NCI-H524 (cell line): Measurements from ENCODE around the gene ELAC2.

ENCODE experiments used
- DNase-seq, 2 experiments: peaks; one replicate each; lab custom pipeline; 2025; lab: John Stamatoyannopoulos, UW

ELAC2 gene

DNA sequence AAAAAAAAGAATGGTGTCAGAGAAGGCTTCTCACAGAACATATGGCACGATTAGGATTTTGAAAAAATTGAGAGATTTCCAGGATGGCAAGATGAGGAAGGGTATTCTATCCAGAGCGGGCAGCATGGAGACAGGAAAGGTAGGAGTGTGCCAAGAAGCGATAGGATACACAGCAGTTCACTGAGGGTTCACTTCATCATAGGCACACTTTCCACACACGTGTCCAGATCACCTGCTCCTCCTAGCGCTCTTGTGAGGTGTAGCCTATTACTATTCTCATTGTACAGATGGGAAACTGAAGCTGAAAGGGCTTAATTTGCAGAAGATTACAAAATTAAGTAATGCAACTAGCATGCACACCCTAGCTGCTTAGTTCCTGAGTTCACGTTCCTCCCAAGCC lies 6.2 kb upstream of the ELAC2 start:
- peak; percentile 49 to 55 for DNase-seq

DNA sequence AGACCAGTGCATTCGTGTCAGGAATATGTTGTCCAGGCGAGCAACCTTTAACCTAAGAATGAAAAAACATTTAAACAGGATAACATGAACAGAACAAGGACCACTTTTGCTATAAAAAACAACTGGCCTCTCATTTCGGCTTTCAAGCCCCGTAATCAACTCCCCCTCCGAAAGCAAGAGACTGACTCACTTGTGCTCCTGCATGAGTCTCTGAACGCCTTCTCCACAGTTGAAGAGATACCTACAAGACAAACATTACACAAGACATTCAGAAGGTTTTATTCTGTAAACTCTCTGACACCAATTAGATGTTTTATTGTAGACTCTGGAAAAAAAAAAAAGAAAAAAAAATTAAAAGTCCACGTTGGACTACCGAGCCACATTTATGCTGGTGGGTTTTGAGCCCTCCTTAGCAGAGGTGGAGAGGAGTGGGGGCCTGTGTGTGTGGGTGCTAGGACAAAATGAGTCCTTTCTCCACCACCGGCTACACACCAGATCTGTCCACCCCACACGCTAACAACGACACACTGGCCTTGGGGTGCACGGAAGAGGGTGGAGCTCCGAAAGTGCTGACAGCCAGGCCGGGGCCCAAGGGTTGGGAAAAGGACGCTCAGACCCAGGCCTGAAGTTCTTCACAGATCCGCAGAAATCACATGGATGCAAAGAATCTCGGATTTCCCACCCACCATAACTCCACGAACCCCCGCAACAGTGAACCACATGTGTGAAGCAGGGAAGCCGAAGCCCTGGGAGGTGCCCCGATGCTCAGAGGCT lies 759 bp downstream of the ELAC2 start:
- DNase-seq = peak in 1 of 2 experiments; percentile 26

DNA sequence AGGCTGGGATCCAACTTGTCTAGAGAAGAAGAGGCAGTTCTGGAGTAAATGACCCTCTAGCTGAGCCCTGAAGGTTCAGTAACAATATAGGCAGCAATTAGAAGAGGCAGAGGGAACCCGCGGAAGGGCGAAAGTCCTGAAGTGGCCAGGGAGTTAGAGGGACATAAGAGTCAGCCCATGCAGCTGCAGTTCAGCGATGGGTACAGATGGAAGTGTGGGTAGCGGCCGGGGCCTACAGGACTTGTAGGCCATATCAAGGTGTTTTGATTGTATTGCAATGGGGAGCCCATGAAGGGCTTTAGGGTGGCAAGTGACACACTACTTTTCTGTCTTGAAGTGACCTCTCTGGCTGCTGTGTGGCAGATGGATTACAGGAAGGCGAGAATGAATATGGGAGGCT lies 3.0 kb downstream of the ELAC2 start:
- DNase-seq = no peak

DNA sequence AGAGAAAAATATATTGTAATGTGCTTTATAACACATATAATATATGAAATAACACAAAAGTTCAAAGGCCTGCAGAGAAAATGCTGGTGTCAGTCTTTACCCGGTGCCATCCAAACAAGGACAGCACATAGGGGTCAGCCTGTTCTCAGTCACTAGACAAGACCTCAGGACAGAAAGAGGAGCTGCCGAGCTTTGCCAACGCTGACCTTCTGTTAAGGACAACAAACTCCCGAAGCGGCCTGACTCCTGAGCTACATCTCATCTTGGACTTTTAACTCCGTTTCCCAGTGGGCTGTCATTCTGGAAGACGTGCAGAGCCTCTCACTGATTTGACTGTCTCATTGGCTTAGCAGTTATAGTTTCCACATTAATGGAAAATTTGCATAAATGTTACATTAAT lies 6.9 kb downstream of the ELAC2 start:
- no peak for DNase-seq

- no peak for DNase-seq
These were observed 9.4 kb downstream of the ELAC2 start for GRCh38 chr17:13008461-13008860.

DNA sequence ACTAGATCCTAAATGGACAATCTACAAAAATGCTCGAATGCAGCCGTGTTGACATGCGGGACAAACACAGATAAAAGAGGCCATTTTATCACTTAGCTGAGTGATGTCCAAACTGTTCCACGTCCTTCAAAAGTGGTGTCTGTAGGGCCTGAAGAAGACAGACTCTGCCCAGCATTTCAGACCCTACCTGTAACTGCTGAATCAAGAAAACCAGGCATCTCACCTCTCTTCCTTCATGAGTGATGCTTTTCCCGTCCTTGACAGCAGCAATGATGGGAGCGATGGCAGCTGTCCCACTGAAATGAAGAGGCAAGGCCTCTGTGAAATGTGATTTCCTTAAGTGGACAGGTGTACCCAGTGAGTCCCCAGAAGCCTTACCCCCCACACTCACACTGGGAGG lies 12.3 kb downstream of the ELAC2 start:
- no peak for DNase-seq

DNA sequence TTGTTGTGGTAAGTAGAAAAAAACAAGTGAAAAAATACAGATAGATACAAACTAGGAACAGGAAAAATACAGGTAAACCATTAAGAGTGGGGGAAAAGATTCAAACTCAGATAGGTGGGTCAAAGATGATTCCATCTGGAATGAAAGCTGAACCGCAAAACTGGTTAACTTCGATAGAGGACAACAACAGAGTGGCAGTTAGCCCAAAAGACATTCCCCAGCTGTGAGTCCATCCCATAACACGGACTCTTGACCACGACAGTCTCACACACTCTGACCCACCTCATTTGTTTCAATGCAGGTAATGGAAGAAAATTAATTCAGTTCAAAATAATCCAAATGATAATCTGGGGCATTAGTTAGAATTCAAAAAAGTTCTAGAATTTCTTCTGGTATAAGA lies 13.5 kb downstream of the ELAC2 start:
- DNase-seq = no peak

DNA sequence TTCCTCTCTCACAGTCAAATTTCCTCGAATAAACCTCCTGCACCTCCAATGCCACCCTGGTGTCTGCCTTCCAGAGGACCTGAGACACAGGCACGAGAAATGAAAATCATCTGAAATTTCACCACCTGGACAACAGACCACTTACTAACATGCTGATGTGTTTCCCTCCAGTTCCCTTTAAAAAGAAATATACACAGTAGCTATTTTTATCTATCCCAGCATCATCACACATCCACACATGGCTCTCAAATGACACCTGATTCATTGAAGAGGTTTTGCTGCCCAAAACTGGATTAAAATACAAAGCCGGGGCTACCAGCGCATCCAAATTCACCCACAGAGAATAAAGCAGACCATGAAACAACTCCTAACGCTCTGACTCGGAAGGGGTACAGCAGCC lies 13.9 kb downstream of the ELAC2 start:
- no peak for DNase-seq

- DNase-seq = no peak
These were observed 14.4 kb downstream of the ELAC2 start for GRCh38 chr17:13003454-13003851.

GRCh38 chr17:13002761-13003453 lies 14.9 kb downstream of the ELAC2 start:
- peak; percentile 19 to 57 for DNase-seq

- DNase-seq = peak in 1 of 2 experiments; percentile 31
These were observed 15.7 kb downstream of the ELAC2 start for GRCh38 chr17:13001991-13002615.

DNA sequence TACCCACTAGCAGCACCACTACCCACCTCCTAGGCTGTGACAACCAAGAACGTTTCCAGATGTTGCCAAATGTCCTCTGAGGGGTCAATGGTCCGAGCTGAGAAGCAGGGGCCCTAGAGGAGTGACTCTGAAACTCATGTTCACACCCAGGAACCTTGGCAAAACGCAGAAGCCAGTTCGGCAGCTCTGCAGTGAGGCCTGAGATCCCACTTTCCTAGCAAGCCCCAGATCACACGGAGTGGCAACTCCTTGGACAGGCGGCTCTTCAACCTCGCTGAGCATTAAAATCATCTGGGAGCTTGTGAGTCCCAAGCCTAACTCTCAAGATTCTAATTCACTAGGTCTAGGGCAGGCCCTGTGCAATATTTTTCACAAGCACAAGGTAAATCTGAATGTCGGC lies 17.3 kb downstream of the ELAC2 start:
- no peak for DNase-seq

- no peak for DNase-seq
These were observed 19.0 kb downstream of the ELAC2 start for GRCh38 chr17:12998874-12999273.

GRCh38 chr17:12998461-12998860 lies 19.4 kb downstream of the ELAC2 start:
- DNase-seq = no peak

DNA sequence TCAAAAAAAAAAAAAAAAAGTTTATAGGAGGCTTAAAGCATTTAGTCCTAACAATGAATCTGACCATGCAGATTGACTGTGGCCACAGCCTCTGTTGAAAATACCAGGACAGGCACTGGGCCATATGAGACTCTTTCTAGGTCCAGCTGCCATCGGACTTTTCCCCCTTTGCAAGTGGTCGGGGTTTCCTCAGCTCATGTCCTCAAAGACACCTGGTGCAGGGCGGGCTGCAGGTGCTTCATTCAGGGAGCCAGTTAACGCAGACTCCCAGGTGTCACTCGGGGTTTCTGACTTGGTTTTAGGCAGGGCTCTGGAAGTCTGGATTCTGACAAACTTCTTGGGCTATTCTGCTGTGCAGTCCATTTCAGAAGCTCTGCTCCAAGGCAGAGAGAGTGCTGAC lies 20.9 kb downstream of the ELAC2 start:
- no peak for DNase-seq

GRCh38 chr17:12996357-12996756 lies 21.5 kb downstream of the ELAC2 start:
- DNase-seq = no peak

DNA sequence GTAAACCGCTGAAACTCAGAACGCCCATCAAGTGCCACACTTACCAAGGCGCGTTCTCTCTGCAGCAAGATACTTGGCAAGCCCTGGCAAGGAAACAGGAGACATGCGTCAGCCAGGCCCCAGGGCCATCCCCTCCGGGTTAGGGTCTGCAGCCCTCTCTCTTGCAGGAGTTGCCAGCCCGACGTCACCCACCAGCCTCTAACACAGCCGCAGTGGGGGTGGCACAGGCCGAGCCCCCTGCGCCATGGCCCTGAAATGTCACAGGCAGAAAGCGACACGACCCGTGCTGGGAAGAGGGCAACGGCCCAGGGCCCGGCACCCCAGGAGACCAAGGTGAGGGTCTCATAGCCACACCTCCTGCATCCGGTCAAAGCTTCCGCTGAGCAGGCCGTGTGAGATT lies 21.9 kb downstream of the ELAC2 start:
- no peak for DNase-seq

- DNase-seq = no peak
These were observed 22.5 kb downstream of the ELAC2 start for GRCh38 chr17:12995106-12995895.

DNA sequence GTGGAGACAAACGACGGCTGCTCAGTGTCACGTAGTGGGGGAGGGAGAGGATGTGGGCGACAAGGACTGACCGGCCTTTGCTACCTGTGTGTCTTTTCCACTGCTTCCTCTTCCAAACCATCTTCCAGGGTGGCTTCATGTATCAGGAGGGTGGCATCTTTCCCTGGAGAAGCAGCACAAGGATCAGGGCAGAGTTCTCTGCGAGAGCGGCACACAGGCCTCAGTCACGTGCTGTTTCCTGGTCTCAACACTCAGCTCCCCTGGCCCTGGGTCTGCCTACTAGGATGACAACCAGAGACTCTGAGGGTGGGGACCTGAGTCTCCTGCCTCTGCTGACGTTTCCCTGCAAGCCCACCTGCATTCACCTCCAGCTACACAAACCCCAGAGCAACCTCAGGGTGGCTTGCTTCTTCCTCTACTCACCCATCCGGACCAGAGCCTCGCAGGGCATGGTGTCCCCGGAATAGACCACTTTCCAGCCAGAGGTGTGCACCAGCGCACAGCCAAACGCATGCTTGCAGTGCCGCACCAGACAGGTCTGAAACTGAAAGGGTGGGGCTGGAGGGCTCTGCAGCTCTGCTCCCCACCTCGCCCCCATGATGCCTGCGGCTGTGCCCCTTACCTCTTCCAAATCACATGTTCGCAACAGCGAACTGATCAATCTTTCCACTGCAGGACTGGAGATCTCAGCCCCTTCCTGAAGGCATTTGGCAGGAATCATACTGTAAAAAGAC lies 23.3 kb downstream of the ELAC2 start:
- no peak for DNase-seq

DNA sequence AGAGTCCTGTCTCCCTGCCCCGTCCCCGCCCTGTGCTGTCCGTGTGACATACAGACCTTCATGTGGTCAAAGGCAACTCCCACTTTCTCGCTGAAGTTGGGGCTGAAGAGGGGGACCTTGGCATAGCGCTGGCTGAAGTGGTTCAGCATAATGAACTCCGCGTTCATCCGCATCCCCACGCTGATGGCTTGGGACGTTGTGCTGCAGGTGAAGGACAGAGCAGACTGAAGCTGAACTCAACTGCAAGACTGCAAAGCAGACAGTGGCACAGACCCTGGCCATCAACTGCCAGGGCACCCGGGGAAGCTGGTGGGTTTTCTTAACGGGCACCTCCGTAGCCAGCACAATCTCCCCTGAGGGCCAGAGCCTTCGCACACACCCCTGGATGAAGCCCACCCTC lies 24.2 kb downstream of the ELAC2 start:
- DNase-seq = no peak

- no peak for DNase-seq
These were observed 25.2 kb downstream of the ELAC2 start for GRCh38 chr17:12992676-12993075.

- DNase-seq = no peak
These were observed 26.9 kb downstream of the ELAC2 start for GRCh38 chr17:12990926-12991325.
